Central memory CD4-positive, alpha-beta T cell (primary cell): ENCODE results near the gene ADARB1.
A peak's percentile ranks its signal among the peaks of the same experiment; 100 is the strongest.
"Not testable (repeated sequence)": the region's sequence is repeated elsewhere in the genome, so short reads cannot be mapped to it uniquely, and the experiment has no call there.

Experiments
- DNase-seq: peaks from one replicate; pipeline ENCODE4 v3.0.0; 2022

Gene ADARB1

GRCh38 chr21:45137612-45137937, 63.2 kb downstream of the ADARB1 start:
- no peak for DNase-seq

GRCh38 chr21:45138199-45139002, 64.0 kb downstream of the ADARB1 start:
- peak; percentile 56 for DNase-seq

- DNase-seq: not testable (repeated sequence)
Observed at GRCh38 chr21:45139003-45139360, 64.6 kb downstream of the ADARB1 start.

- DNase-seq: no peak
Observed at GRCh38 chr21:45139473-45139872, 65.1 kb downstream of the ADARB1 start.

- peak; percentile 51 for DNase-seq
Observed at GRCh38 chr21:45140346-45140940, 66.1 kb downstream of the ADARB1 start.

GRCh38 chr21:45140944-45141343, 66.6 kb downstream of the ADARB1 start:
- not testable (repeated sequence) for DNase-seq

- no peak for DNase-seq
Observed at GRCh38 chr21:45141507-45141906, 67.1 kb downstream of the ADARB1 start.

GRCh38 chr21:45142469-45143308, 68.3 kb downstream of the ADARB1 start:
- no peak for DNase-seq

GRCh38 chr21:45143855-45144254, 69.5 kb downstream of the ADARB1 start:
- DNase-seq: no peak

- no peak for DNase-seq
Observed at GRCh38 chr21:45145146-45145545, 70.8 kb downstream of the ADARB1 start.

- DNase-seq: not testable (repeated sequence)
Observed at GRCh38 chr21:45145846-45146245, 71.5 kb downstream of the ADARB1 start.

- DNase-seq: no peak
Observed at GRCh38 chr21:45146306-45146705, 71.9 kb downstream of the ADARB1 start.

- DNase-seq: no peak
Observed at GRCh38 chr21:45146801-45147200, 72.4 kb downstream of the ADARB1 start.

GRCh38 chr21:45147473-45148315, 73.3 kb downstream of the ADARB1 start:
- no peak for DNase-seq

GRCh38 chr21:45148316-45148990, 74.1 kb downstream of the ADARB1 start:
- no peak for DNase-seq

- no peak for DNase-seq
Observed at GRCh38 chr21:45149021-45149420, 74.6 kb downstream of the ADARB1 start.

GRCh38 chr21:45150638-45151131, 76.3 kb downstream of the ADARB1 start:
- DNase-seq: no peak

GRCh38 chr21:45151445-45152160, 77.2 kb downstream of the ADARB1 start:
- no peak for DNase-seq

- DNase-seq: peak; percentile 61
Observed at GRCh38 chr21:45152265-45152746, 77.9 kb downstream of the ADARB1 start.

- DNase-seq: peak; percentile 7
Observed at GRCh38 chr21:45153358-45154318, 79.3 kb downstream of the ADARB1 start.
